HL-60 (cell line): ENCODE measurements around the gene MBD3L3.

Experiments used
- CTCF ChIP-seq: IDR thresholded peaks from one replicate; pipeline ENCODE4 v1.5.1; 2011; ENCODE audit warnings: low read length, control low read depth, inconsistent platforms; ENCODE audit not compliant: insufficient read depth
- POLR2AphosphoS5 ChIP-seq: IDR thresholded peaks from 2 replicates; pipeline ENCODE4 v1.6.1; 2012; ENCODE audit warnings: low read depth

- TF ChIP-seq CTCF (no peak), POLR2AphosphoS5 (no peak)
Measured at GRCh38 chr19:7106711-7107657, 48.5 kb upstream of the MBD3L3 start.
